ENCODE data around the gene TTC34. TPM values are rescaled to one million over a fixed set of nuclear protein-coding genes. Genes with fewer than 3 reads are reported as not detected.
"Not testable (repeated sequence)": the region's sequence is repeated elsewhere in the genome, so short reads cannot be mapped to it uniquely, and the experiment has no call there.

The TTC34 gene
- total RNA-seq, 4 donors from 2014 or later, result 0.14 to 6.0 (median 0.75) TPM

DNA sequence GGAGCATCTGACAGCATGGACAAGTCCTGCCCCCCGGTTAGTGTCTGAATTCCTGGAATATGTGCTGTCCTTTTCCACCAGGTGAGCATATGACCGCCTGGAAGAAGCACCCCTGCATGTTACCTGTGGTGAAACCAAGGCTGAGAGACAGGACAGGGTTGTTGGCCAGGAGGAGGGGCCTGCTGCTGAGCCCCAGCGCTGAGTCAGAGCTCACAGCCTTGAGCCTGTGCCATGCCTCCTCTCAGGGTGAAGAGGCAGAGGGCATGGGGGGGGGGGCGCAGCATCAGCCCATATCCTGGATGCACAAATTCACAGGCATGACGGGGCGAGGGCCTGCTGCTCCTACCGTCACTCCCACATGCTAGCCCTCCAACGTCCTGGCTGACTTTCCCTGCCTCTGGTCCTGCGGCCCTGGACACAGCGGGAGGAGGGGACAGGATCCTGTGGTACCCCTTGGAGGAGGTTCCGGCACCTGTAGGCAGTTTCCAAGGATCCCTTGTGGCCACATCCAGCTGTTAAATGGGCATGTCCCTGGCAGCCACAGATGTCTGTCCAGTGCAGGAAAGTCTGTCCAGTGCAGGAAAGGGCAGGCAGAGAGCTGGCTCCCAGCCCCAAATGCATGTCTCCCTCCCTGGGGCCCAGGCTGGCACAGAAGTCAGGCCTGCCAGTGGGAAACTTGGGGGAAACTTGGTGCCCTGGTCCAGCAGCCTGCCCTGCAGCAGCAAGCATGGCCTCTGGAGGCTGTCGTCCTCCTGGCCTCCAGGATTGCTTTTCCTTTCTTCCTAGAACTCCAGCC is 23.9 kb downstream of the TTC34 start:
- H3K9me3 ChIP-seq, result peaks cover 6 to 12% of the 10 kb centered on the region in 2 donors
- 55% methylated on average over 8 of the region's 12 CpGs; no CpG with 5 or more reads in 1 of the 2 donors for WGBS, 2 donors (ENCODE audit: low coverage in 1 of 2)
- peaks cover 17% of the 10 kb centered on the region for H3K27me3 ChIP-seq
- DNase-seq, result no peak
- intact Hi-C loops (cut with DNase I; ENCODE audit: low total_unique reads), result no loop called here
- H3K36me3 ChIP-seq, result no peaks in the 10 kb centered on the region
- TF ChIP-seq, protein P1, sequence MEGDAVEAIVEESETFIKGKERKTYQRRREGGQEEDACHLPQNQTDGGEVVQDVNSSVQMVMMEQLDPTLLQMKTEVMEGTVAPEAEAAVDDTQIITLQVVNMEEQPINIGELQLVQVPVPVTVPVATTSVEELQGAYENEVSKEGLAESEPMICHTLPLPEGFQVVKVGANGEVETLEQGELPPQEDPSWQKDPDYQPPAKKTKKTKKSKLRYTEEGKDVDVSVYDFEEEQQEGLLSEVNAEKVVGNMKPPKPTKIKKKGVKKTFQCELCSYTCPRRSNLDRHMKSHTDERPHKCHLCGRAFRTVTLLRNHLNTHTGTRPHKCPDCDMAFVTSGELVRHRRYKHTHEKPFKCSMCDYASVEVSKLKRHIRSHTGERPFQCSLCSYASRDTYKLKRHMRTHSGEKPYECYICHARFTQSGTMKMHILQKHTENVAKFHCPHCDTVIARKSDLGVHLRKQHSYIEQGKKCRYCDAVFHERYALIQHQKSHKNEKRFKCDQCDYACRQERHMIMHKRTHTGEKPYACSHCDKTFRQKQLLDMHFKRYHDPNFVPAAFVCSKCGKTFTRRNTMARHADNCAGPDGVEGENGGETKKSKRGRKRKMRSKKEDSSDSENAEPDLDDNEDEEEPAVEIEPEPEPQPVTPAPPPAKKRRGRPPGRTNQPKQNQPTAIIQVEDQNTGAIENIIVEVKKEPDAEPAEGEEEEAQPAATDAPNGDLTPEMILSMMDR (IDR thresholded peaks at IDR 0.05), result no peak
- TF ChIP-seq POLR2A (IDR thresholded peaks at IDR 0.05) (no peak), EP300 (IDR thresholded peaks at IDR 0.05; ENCODE audit: low read depth) (no peak), POLR2AphosphoS5 (IDR thresholded peaks at IDR 0.05) (no peak)
- H3K4me3 ChIP-seq, result no peak overlapping the region
- H3K27ac ChIP-seq, result no peak overlapping the region
- in situ Hi-C loops (cut with MboI; ENCODE audit: low pct_ligation_motif_present in 1 of 4, low pct_unique_long_range_greater_than_20kb in 1 of 4, low sequenced_read_pairs in 3 of 4), result loop anchor here in 1 of 4 donors (25.0 kb wide), 1 partner anchor 590 kb away; the partner anchor contains the start of gene FAAP20
- no peaks in the 10 kb centered on the region for H3K4me1 ChIP-seq

DNA sequence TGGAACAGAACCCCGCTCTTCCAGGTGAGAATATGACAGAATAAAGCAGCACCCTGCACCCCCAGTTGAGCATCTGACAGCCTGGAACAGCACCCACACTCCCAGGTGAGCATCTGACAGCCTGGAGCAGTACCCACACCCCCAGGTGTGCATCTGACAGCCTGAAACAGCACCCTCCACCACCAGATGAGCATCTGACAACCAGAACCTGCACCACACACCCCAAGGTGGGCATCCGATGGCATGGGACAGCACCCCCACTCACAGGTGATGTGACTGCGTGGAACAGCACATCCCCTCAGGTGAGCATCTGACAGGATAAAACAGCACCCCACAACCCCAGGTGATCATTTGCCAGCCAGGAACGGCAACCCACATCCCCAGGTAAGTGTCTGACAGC is 26.2 kb downstream of the TTC34 start:
- H3K4me3 ChIP-seq; DNase-seq; H3K27ac ChIP-seq; H3K4me1 ChIP-seq; intact Hi-C loops (cut with DNase I; ENCODE audit: low total_unique reads); H3K36me3 ChIP-seq; H3K9me3 ChIP-seq: not testable (repeated sequence)
- in situ Hi-C loops (cut with MboI; ENCODE audit: low pct_ligation_motif_present in 1 of 4, low pct_unique_long_range_greater_than_20kb in 1 of 4, low sequenced_read_pairs in 3 of 4), result loop anchor here in 1 of 4 donors (25.0 kb wide), 1 partner anchor 588 kb away; the partner anchor contains the start of gene FAAP20
- 17% methylated on average over 1 of the region's 4 CpGs; no CpG with 5 or more reads in 1 of the 2 donors for WGBS, 2 donors (ENCODE audit: low coverage in 1 of 2)
- H3K27me3 ChIP-seq, result peaks cover 17% of the 10 kb centered on the region

DNA sequence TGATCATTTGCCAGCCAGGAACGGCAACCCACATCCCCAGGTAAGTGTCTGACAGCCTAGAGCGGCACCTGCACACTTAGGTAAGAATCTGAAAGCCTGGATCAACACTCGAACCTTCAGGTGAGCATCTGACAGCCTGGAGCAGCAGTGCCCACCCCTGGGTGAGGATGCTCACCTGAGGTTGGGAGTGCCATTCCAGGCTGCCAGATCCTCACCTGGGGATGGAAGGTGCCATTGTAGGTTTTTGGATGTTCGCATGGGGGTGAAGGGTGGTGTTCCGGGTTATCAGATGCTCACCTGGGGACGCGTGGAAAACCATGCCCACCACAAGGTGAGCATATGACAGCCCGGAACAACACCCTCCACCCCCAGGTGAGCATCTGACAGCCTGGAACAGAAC is 33.4 kb downstream of the TTC34 start:
- H3K4me1 ChIP-seq; DNase-seq; in situ Hi-C loops (cut with MboI; ENCODE audit: low pct_ligation_motif_present in 1 of 4, low pct_unique_long_range_greater_than_20kb in 1 of 4, low sequenced_read_pairs in 3 of 4); H3K36me3 ChIP-seq; intact Hi-C loops (cut with DNase I; ENCODE audit: low total_unique reads); H3K4me3 ChIP-seq; H3K27ac ChIP-seq; H3K27me3 ChIP-seq; H3K9me3 ChIP-seq: not testable (repeated sequence)
- WGBS, 2 donors (ENCODE audit: low coverage in 1 of 2), result 77% methylated on average over 5 of the region's 8 CpGs; no CpG with 5 or more reads in 1 of the 2 donors

DNA sequence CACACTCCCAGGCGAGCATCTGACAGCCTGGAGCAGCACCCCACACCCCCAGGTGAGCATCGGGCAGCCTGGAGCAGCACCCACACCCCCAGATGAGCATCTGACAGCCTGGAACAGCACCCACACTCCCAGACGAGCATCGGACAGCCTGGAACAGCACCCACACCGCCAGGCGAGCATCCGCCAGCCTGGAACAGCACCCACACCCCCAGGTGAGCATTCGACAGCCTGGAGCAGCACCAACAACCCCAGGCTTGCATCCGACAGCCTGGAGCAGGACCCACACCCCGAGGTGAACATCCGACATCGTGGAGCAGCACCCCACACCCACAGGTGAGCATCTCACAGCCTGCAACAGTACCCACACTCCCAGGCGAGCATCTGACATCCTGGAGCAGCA is 42.1 kb downstream of the TTC34 start:
- H3K27me3 ChIP-seq; H3K36me3 ChIP-seq; in situ Hi-C loops (cut with MboI; ENCODE audit: low pct_ligation_motif_present in 1 of 4, low pct_unique_long_range_greater_than_20kb in 1 of 4, low sequenced_read_pairs in 3 of 4); H3K4me3 ChIP-seq; intact Hi-C loops (cut with DNase I; ENCODE audit: low total_unique reads); H3K4me1 ChIP-seq; DNase-seq; H3K27ac ChIP-seq; H3K9me3 ChIP-seq: not testable (repeated sequence)
- 56 to 67% methylated on average over 6 to 12 of the region's 13 CpGs for WGBS, 2 donors (ENCODE audit: low coverage in 1 of 2)

DNA sequence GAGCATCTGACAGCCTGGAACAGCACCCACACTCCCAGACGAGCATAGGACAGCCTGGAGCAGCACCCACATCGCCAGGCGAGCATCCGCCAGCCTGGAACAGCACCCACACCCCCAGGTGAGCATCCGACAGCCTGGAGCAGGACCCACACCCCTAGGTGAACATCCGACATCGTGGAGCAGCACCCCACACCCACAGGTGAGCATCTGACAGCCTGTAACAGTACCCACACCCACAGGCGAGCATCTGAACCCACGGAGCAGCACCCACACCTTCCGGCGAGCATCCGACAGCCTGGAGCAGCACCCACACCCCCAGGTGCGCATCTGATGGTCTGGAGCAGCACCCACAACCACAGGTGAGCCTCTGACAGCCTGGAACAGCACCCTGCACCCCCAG is 44.0 kb downstream of the TTC34 start:
- H3K4me3 ChIP-seq; H3K9me3 ChIP-seq; intact Hi-C loops (cut with DNase I; ENCODE audit: low total_unique reads); H3K4me1 ChIP-seq; DNase-seq; H3K36me3 ChIP-seq; in situ Hi-C loops (cut with MboI; ENCODE audit: low pct_ligation_motif_present in 1 of 4, low pct_unique_long_range_greater_than_20kb in 1 of 4, low sequenced_read_pairs in 3 of 4); H3K27me3 ChIP-seq; H3K27ac ChIP-seq: not testable (repeated sequence)
- 61% methylated on average over 9 of the region's 13 CpGs; no CpG with 5 or more reads in 1 of the 2 donors for WGBS, 2 donors (ENCODE audit: low coverage in 1 of 2)

DNA sequence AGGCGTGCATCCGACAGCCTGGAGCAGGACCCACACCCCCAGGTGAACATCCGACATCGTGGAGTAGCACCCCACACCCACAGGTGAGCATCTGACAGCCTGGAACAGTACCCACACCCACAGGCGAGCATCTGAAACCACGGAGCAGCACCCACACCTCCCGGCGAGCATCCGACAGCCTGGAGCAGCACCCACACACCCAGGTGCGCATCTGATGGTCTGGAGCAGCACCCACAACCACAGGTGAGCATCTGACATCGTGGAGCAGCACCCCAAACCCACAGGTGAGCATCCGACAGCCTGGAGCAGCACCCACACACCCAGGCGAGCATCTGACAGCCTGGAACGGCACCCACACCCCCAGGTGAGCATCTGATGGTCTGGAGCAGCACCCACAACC is 46.1 kb downstream of the TTC34 start:
- H3K4me1 ChIP-seq; H3K27ac ChIP-seq; in situ Hi-C loops (cut with MboI; ENCODE audit: low pct_ligation_motif_present in 1 of 4, low pct_unique_long_range_greater_than_20kb in 1 of 4, low sequenced_read_pairs in 3 of 4); H3K9me3 ChIP-seq; intact Hi-C loops (cut with DNase I; ENCODE audit: low total_unique reads); H3K36me3 ChIP-seq; H3K27me3 ChIP-seq; H3K4me3 ChIP-seq; DNase-seq: not testable (repeated sequence)
- 44% methylated on average over 3 of the region's 14 CpGs; no CpG with 5 or more reads in 1 of the 2 donors for WGBS, 2 donors (ENCODE audit: low coverage in 1 of 2)

DNA sequence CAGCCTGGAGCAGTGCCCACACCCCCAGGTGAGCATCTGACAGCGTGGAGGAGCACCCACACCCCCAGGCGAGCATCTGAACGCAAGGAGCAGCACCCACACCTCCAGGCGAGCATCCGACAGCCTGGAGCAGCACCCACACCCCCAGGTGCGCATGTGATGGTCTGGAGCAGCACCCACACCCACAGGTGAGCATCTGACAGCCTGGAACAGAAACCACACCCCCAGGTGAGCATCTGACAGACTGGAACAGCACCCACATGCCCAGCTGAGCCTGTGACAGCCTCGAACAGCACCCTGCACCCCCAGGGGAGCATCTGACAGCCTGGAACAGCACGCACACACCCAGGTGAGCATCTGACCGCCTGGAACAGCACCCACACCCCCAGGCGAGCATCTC is 46.9 kb downstream of the TTC34 start:
- DNase-seq; H3K4me3 ChIP-seq; H3K4me1 ChIP-seq; in situ Hi-C loops (cut with MboI; ENCODE audit: low pct_ligation_motif_present in 1 of 4, low pct_unique_long_range_greater_than_20kb in 1 of 4, low sequenced_read_pairs in 3 of 4); H3K27ac ChIP-seq; H3K36me3 ChIP-seq; H3K9me3 ChIP-seq; H3K27me3 ChIP-seq; intact Hi-C loops (cut with DNase I; ENCODE audit: low total_unique reads): not testable (repeated sequence)
- 100% methylated on average over 1 of the region's 10 CpGs; no CpG with 5 or more reads in 1 of the 2 donors for WGBS, 2 donors (ENCODE audit: low coverage in 1 of 2)

DNA sequence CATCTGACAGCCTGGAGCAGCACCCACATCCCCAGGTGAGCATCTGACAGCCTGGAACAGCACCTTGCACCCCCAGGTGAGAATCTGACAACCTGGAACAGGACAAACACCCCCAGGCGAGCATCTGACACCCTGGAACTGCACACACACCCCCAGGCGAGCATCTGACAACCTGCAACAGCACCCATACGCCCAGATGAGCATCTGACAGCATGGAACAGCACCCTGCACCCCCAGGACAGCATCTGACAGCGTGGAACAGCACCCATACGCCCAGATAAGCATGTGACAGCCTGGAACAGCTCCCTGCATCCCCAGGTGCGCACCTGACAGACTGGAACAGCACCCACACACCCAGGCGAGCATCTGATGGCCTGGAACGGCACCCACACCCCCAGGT is 49.0 kb downstream of the TTC34 start:
- in situ Hi-C loops (cut with MboI; ENCODE audit: low pct_ligation_motif_present in 1 of 4, low pct_unique_long_range_greater_than_20kb in 1 of 4, low sequenced_read_pairs in 3 of 4); intact Hi-C loops (cut with DNase I; ENCODE audit: low total_unique reads); H3K4me3 ChIP-seq; H3K9me3 ChIP-seq; H3K27ac ChIP-seq; DNase-seq; H3K27me3 ChIP-seq; H3K4me1 ChIP-seq; H3K36me3 ChIP-seq: not testable (repeated sequence)
- WGBS, 2 donors (ENCODE audit: low coverage in 1 of 2), result 16% methylated on average over 8 of the region's 8 CpGs; no CpG with 5 or more reads in 1 of the 2 donors

DNA sequence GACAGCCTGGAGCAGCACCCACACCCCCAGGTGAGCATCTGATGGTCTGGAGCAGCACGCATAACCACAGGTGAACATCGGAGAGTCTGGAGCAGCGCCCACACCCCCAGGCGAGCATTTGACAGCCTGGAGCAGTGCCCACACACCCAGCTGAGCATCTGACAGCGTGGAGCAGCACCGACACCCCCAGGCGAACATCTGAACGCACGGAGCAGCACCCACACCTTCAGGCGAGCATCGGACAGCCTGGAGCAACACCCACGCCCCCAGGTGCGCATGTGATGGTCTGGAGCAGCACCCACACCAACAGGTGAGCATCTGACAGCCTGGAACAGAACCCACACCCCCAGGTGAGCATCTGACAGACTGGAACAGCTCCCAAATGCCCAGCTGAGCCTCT is 49.6 kb downstream of the TTC34 start:
- DNase-seq; H3K4me3 ChIP-seq; H3K9me3 ChIP-seq; H3K36me3 ChIP-seq; H3K27ac ChIP-seq; H3K27me3 ChIP-seq; intact Hi-C loops (cut with DNase I; ENCODE audit: low total_unique reads); in situ Hi-C loops (cut with MboI; ENCODE audit: low pct_ligation_motif_present in 1 of 4, low pct_unique_long_range_greater_than_20kb in 1 of 4, low sequenced_read_pairs in 3 of 4); H3K4me1 ChIP-seq: not testable (repeated sequence)
- WGBS, 2 donors (ENCODE audit: low coverage in 1 of 2), result 59% methylated on average over 13 of the region's 13 CpGs; no CpG with 5 or more reads in 1 of the 2 donors
